Smooth muscle cell (in vitro differentiated cells): ENCODE measurements around the gene AEBP2. TPM values are rescaled to one million over a fixed set of nuclear protein-coding genes. Genes with fewer than 3 reads are reported as not detected.

Experiments used
- DNase-seq: peaks from one replicate; lab custom pipeline; 2025; ENCODE audit not compliant: unreplicated experiment; lab: John Stamatoyannopoulos, UW
- H2AFZ ChIP-seq: fragments of 200-600 bp; sonication (generic); 2 replicates; pipeline ENCODE4 v1.6.0; 2016; ENCODE audit warnings: antibody characterized with exemption, low read depth, mild to moderate bottlenecking
- H3F3A ChIP-seq: fragments of 200-600 bp; sonication (generic); 2 replicates; pipeline ENCODE4 v1.6.0; 2017; ENCODE audit warnings: antibody characterized with exemption, low read depth
- H3K27ac ChIP-seq: fragments of 200-600 bp; sonication (generic); 2 replicates; pipeline ENCODE4 v1.5.1; 2016; ENCODE audit warnings: low read depth, mild to moderate bottlenecking
- H3K27me3 ChIP-seq: fragments of 200-600 bp; sonication (generic); 2 replicates; pipeline ENCODE4 v1.6.1; 2016; ENCODE audit warnings: low read depth, mild to moderate bottlenecking
- H3K36me3 ChIP-seq: fragments of 200-600 bp; sonication (generic); 2 replicates; pipeline ENCODE4 v1.5.1; 2016; ENCODE audit warnings: low read depth
- H3K4me1 ChIP-seq: fragments of 200-600 bp; sonication (generic); 2 replicates; pipeline ENCODE4 v1.5.1; 2016; ENCODE audit warnings: low read depth
- H3K4me2 ChIP-seq: fragments of 200-600 bp; sonication (generic); 2 replicates; pipeline ENCODE4 v1.6.0; 2016; ENCODE audit warnings: mild to moderate bottlenecking
- H3K4me3 ChIP-seq: fragments of 200-600 bp; sonication (generic); 2 replicates; pipeline ENCODE4 v1.5.1; 2016; ENCODE audit warnings: mild to moderate bottlenecking
- H3K79me2 ChIP-seq: fragments of 200-600 bp; sonication (generic); 2 replicates; pipeline ENCODE4 v1.6.0; 2016; ENCODE audit warnings: low read depth, mild to moderate bottlenecking
- H3K9ac ChIP-seq: fragments of 200-600 bp; sonication (generic); 2 replicates; pipeline ENCODE4 v1.6.0; 2016; ENCODE audit warnings: low read depth
- H3K9me3 ChIP-seq: fragments of 200-600 bp; sonication (generic); replicated peaks from 2 replicates; pipeline ENCODE4 v1.5.1; 2016; ENCODE audit warnings: low read depth
- H4K20me1 ChIP-seq: fragments of 200-600 bp; sonication (generic); 2 replicates; pipeline ENCODE4 v1.6.0; 2016; ENCODE audit warnings: low read depth
- CTCF ChIP-seq: fragments of 200-600 bp; sonication (generic); IDR thresholded peaks from 2 replicates; pipeline ENCODE4 v1.5.1; 2017; ENCODE audit warnings: borderline replicate concordance, mild to moderate bottlenecking, antibody characterized with exemption; ENCODE audit not compliant: insufficient read depth, poor library complexity, severe bottlenecking
- WGBS: methylation state at CpG from one replicate; pipeline ENCODE4 v1.1.7; 2016; ENCODE audit warnings: low lambda C conversion rate; 5-methylcytosine and 5-hydroxymethylcytosine counted together
- polyA plus RNA-seq: library from polyadenylated mRNA; unstranded; fragments of >200 nt; fragmentation: Nextera tagmentation; extraction: Ambion mirVana; gene quantifications from 2 replicates; pipeline ENCODE4 v1.2.1, GENCODE V29; 2016
- total RNA-seq: library from RNA; depleted of rRNA; stranded (reverse); fragments of >200 nt; gene quantifications from 2 replicates; pipeline ENCODE4 v1.2.3, GENCODE V29; 2014

AEBP2 gene
- total and polyA plus RNA-seq, 2 experiments from 2014 or later, result 7.6 to 24.5 TPM

- Histone ChIP-seq H3K27me3 (no peaks in the 10 kb centered on the region), H3K9ac (no peak overlapping the region), H3K4me3 (no peak overlapping the region), H3K36me3 (no peaks in the 10 kb centered on the region), H4K20me1 (no peaks in the 10 kb centered on the region), H3K9me3 (no peaks in the 10 kb centered on the region), H2AFZ (no peak overlapping the region), H3K4me2 (no peak overlapping the region), H3K4me1 (no peaks in the 10 kb centered on the region), H3K27ac (no peak overlapping the region), H3K79me2 (no peaks in the 10 kb centered on the region), H3F3A (no peaks in the 10 kb centered on the region)
- WGBS, result 64% methylated on average over 4 of the region's 4 CpGs
- TF ChIP-seq CTCF, result no peak
- no peak for DNase-seq
These were observed 36.4 kb upstream of the AEBP2 start for GRCh38 chr12:19402743-19403431.

- Histone ChIP-seq H3K36me3 (no peaks in the 10 kb centered on the region), H3K4me2 (no peak overlapping the region), H4K20me1 (no peaks in the 10 kb centered on the region), H3K27ac (no peak overlapping the region), H3K4me3 (no peak overlapping the region), H3K9me3 (no peaks in the 10 kb centered on the region), H3K79me2 (no peaks in the 10 kb centered on the region), H2AFZ (no peak overlapping the region), H3K9ac (no peak overlapping the region), H3K4me1 (peaks cover 4% of the 10 kb centered on the region), H3F3A (no peaks in the 10 kb centered on the region), H3K27me3 (no peaks in the 10 kb centered on the region)
- WGBS, result 94% methylated on average over 16 of the region's 16 CpGs
- no peak for TF ChIP-seq CTCF
- DNase-seq, result no peak
These were observed 34.9 kb upstream of the AEBP2 start for GRCh38 chr12:19404242-19404880.

- peak overlapping the region; percentile 31 for H3K27ac ChIP-seq
- H3F3A ChIP-seq, result no peaks in the 10 kb centered on the region
- H3K9me3 ChIP-seq, result no peaks in the 10 kb centered on the region
- H4K20me1 ChIP-seq, result no peaks in the 10 kb centered on the region
- H3K4me1 ChIP-seq, result peaks cover 13% of the 10 kb centered on the region
- WGBS, result 25% methylated on average over 3 of the region's 3 CpGs
- H3K9ac ChIP-seq, result peak overlapping the region; percentile 21
- no peaks in the 10 kb centered on the region for H3K36me3 ChIP-seq
- peak overlapping the region; percentile 87 for H2AFZ ChIP-seq
- DNase-seq, result no peak
- no peaks in the 10 kb centered on the region for H3K79me2 ChIP-seq
- no peak for TF ChIP-seq CTCF
- peak overlapping the region; percentile 40 for H3K4me2 ChIP-seq
- H3K27me3 ChIP-seq, result no peaks in the 10 kb centered on the region
- no peak overlapping the region for H3K4me3 ChIP-seq
These were observed 29.9 kb upstream of the AEBP2 start for GRCh38 chr12:19409376-19409775.
